PFSK-1 (cell line): Measurements from ENCODE around the gene SF3B3.

ENCODE experiments used
- FOXP2 ChIP-seq: optimal IDR thresholded peaks from 2 replicates; pipeline ENCODE3; 2011; ENCODE audit warnings: borderline replicate concordance, control low read depth, inconsistent platforms; ENCODE audit not compliant: insufficient read depth; ENCODE audit errors: extremely low read length, extremely low read depth
- POLR2AphosphoS5 ChIP-seq: IDR thresholded peaks from 2 replicates; pipeline ENCODE4 v1.6.1; 2012; ENCODE audit warnings: low read depth, mild to moderate bottlenecking, control low read depth, low read length, moderate library complexity
- REST ChIP-seq, 2 experiments: IDR thresholded peaks; 2 replicates each; pipeline versions ENCODE4 v1.6.1 to v1.8.0; 2011 to 2012; ENCODE audit warnings: low read depth in 2 of 2, low read length in 2 of 2, control low read depth in 1 of 2, inconsistent platforms in 1 of 2, mild to moderate bottlenecking in 1 of 2, moderate library complexity in 1 of 2; ENCODE audit not compliant: insufficient read depth in 1 of 2
- SIN3A ChIP-seq: IDR thresholded peaks from 2 replicates; pipeline ENCODE4 v1.6.1; 2012; ENCODE audit warnings: mild to moderate bottlenecking, low read length, moderate library complexity, borderline replicate concordance; ENCODE audit not compliant: insufficient read depth
- TAF1 ChIP-seq: IDR thresholded peaks from 2 replicates; pipeline ENCODE4 v1.6.1; 2012; ENCODE audit warnings: low read length, control low read depth, borderline replicate concordance; ENCODE audit not compliant: insufficient read depth

The SF3B3 gene

GRCh38 chr16:70589998-70590471 is 66.4 kb downstream of the SF3B3 start:
- TF ChIP-seq SIN3A (no peak), FOXP2 (no peak), TAF1 (no peak), POLR2AphosphoS5 (no peak), REST (IDR thresholded peaks at IDR 0.05; ENCODE audit: insufficient read depth in 1 of 2, low read depth in 2 of 2, low read length in 2 of 2) (no peak)

GRCh38 chr16:70590722-70591415 is 67.3 kb downstream of the SF3B3 start:
- TF ChIP-seq POLR2AphosphoS5 (no peak), SIN3A (no peak), TAF1 (no peak), FOXP2 (no peak), REST (IDR thresholded peaks at IDR 0.05; ENCODE audit: insufficient read depth in 1 of 2, low read depth in 2 of 2, low read length in 2 of 2) (no peak)

- no peak for TF ChIP-seq SIN3A
- no peak for TF ChIP-seq POLR2AphosphoS5
- no peak for TF ChIP-seq TAF1
- TF ChIP-seq REST (IDR thresholded peaks at IDR 0.05; ENCODE audit: insufficient read depth in 1 of 2, low read depth in 2 of 2, low read length in 2 of 2) = no peak
- TF ChIP-seq FOXP2 = no peak
Observed at GRCh38 chr16:70591615-70592014, 68.0 kb downstream of the SF3B3 start.

GRCh38 chr16:70592106-70592571 is 68.5 kb downstream of the SF3B3 start:
- TF ChIP-seq FOXP2 = no peak
- TF ChIP-seq REST (IDR thresholded peaks at IDR 0.05; ENCODE audit: insufficient read depth in 1 of 2, low read depth in 2 of 2, low read length in 2 of 2) = no peak
- TF ChIP-seq TAF1 = no peak
- no peak for TF ChIP-seq SIN3A
- TF ChIP-seq POLR2AphosphoS5 = no peak
